HG03159 (cell line): ENCODE data around the gene UNKL.

Experiments
- ATAC-seq: cut with Tn5 transposase; IDR thresholded peaks from one replicate; pipeline ENCODE4 v1.9.1; 2021; ENCODE audit warnings: mild to moderate bottlenecking, moderate library complexity; ENCODE audit not compliant: unreplicated experiment

UNKL gene

DNA sequence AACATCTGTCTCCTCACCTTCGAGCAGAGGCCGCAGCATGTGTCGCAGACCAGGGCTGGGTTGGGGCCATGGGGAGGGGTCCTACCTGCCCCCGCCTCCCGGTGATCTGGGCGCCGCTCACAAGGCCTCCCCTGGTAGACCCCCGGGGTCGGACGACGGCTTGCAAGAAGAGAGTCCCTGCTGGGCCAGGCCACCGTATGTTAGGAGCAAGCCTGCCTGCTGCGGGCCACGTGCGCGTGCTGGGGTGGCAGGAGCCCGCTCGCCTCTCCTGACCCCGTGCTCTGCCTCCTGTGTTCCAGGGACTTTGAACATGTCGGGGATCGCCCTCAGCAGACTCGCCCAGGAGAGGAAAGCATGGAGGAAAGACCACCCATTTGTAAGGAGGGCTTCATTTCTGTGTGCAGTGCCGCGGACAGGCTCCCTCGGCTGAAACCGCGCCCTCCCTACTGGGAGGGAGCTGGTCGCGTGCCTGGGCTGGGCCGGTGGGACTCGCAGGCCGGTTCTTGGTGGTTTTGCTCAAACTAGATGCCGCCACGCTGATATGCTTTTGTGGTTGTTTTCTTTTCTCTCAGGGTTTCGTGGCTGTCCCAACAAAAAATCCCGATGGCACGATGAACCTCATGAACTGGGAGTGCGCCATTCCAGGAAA is 100.7 kb downstream of the UNKL start:
- ATAC-seq, result no peak
